Measurements from ENCODE around the gene NRAP.

Gene NRAP

GRCh38 chr10:113663908-113664307 lies at the start of gene NRAP:
Gene NRAP, minus strand, starts transcription at chr10:113664041. Its CDS starts 159 bp downstream, at chr10:113663882.
- in situ Hi-C loops (cut with MboI; ENCODE audit: low sequenced_read_pairs), result no loop called here

GRCh38 chr10:113713640-113713982 lies 49.8 kb upstream of the NRAP start:
- in situ Hi-C loops (cut with MboI; ENCODE audit: low sequenced_read_pairs), result no loop called here

GRCh38 chr10:113712755-113713639 lies 49.2 kb upstream of the NRAP start:
- in situ Hi-C loops (cut with MboI; ENCODE audit: low sequenced_read_pairs), result no loop called here

GRCh38 chr10:113712024-113712423 lies 48.2 kb upstream of the NRAP start:
- in situ Hi-C loops (cut with MboI; ENCODE audit: low sequenced_read_pairs), result no loop called here

GRCh38 chr10:113711142-113711541 lies 47.3 kb upstream of the NRAP start:
- in situ Hi-C loops (cut with MboI; ENCODE audit: low sequenced_read_pairs), result no loop called here

- in situ Hi-C loops (cut with MboI; ENCODE audit: low sequenced_read_pairs), result loop anchor here (10.0 kb wide), 1 partner anchor 395 kb away; no protein-coding TSS in a partner anchor
Measured at GRCh38 chr10:113709221-113709838, 45.5 kb upstream of the NRAP start.

GRCh38 chr10:113708640-113709039 lies 44.8 kb upstream of the NRAP start:
- in situ Hi-C loops (cut with MboI; ENCODE audit: low sequenced_read_pairs), result loop anchor here (10.0 kb wide), 1 partner anchor 396 kb away; no protein-coding TSS in a partner anchor

- in situ Hi-C loops (cut with MboI; ENCODE audit: low sequenced_read_pairs), result loop anchor here (10.0 kb wide), 1 partner anchor 398 kb away; no protein-coding TSS in a partner anchor
Measured at GRCh38 chr10:113706623-113707022, 42.8 kb upstream of the NRAP start.

- in situ Hi-C loops (cut with MboI; ENCODE audit: low sequenced_read_pairs), result loop anchor here (10.0 kb wide), 1 partner anchor 400 kb away; no protein-coding TSS in a partner anchor
Measured at GRCh38 chr10:113705344-113705652, 41.5 kb upstream of the NRAP start.

GRCh38 chr10:113704637-113705343 lies 40.9 kb upstream of the NRAP start:
- in situ Hi-C loops (cut with MboI; ENCODE audit: low sequenced_read_pairs), result loop anchor here (10.0 kb wide), 1 partner anchor 400 kb away; no protein-coding TSS in a partner anchor

GRCh38 chr10:113697595-113697994 lies 33.8 kb upstream of the NRAP start:
- in situ Hi-C loops (cut with MboI; ENCODE audit: low sequenced_read_pairs), result no loop called here

- in situ Hi-C loops (cut with MboI; ENCODE audit: low sequenced_read_pairs), result no loop called here
Measured at GRCh38 chr10:113695691-113696090, 31.9 kb upstream of the NRAP start.

GRCh38 chr10:113693348-113693747 lies 29.5 kb upstream of the NRAP start:
- in situ Hi-C loops (cut with MboI; ENCODE audit: low sequenced_read_pairs), result no loop called here

- in situ Hi-C loops (cut with MboI; ENCODE audit: low sequenced_read_pairs), result no loop called here
Measured at GRCh38 chr10:113692271-113692670, 28.4 kb upstream of the NRAP start.

- in situ Hi-C loops (cut with MboI; ENCODE audit: low sequenced_read_pairs), result no loop called here
Measured at GRCh38 chr10:113691381-113691780, 27.5 kb upstream of the NRAP start.

GRCh38 chr10:113690749-113691148 lies 26.9 kb upstream of the NRAP start:
- in situ Hi-C loops (cut with MboI; ENCODE audit: low sequenced_read_pairs), result no loop called here

- in situ Hi-C loops (cut with MboI; ENCODE audit: low sequenced_read_pairs), result no loop called here
Measured at GRCh38 chr10:113689574-113689973, 25.7 kb upstream of the NRAP start.

GRCh38 chr10:113689057-113689456 lies 25.2 kb upstream of the NRAP start:
- in situ Hi-C loops (cut with MboI; ENCODE audit: low sequenced_read_pairs), result no loop called here

GRCh38 chr10:113687037-113687436 lies 23.2 kb upstream of the NRAP start:
- in situ Hi-C loops (cut with MboI; ENCODE audit: low sequenced_read_pairs), result no loop called here

- in situ Hi-C loops (cut with MboI; ENCODE audit: low sequenced_read_pairs), result no loop called here
Measured at GRCh38 chr10:113686028-113686427, 22.2 kb upstream of the NRAP start.

- in situ Hi-C loops (cut with MboI; ENCODE audit: low sequenced_read_pairs), result no loop called here
Measured at GRCh38 chr10:113683300-113683699, 19.5 kb upstream of the NRAP start.

Measured in HL-60/S4 (cell line).